HG03108 (cell line): Measurements from ENCODE around the gene PTPRN.

Experiments used
- ATAC-seq: cut with Tn5 transposase; IDR thresholded peaks from one replicate; pipeline ENCODE4 v1.9.1; 2021; ENCODE audit warnings: moderate library complexity; ENCODE audit not compliant: unreplicated experiment

Gene PTPRN

GRCh38 chr2:219246559-219246958, 62.6 kb downstream of the PTPRN start:
- no peak for ATAC-seq

DNA sequence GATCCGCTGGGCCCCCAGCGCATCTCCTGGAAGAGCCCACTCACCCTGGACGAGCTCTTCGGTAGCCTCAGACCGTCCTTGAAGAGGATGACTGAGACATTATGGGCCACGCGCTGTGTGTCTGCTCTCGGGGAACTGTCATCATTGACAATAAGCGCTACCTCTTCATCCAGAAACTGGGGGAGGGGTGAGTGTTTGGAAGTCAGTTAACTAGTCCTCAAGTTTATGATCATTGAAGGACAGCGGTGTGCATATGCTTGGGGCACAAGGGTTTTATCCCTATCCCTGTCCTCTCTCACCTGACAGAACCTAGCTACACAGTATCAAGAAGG, 63.3 kb downstream of the PTPRN start:
- ATAC-seq = no peak

DNA sequence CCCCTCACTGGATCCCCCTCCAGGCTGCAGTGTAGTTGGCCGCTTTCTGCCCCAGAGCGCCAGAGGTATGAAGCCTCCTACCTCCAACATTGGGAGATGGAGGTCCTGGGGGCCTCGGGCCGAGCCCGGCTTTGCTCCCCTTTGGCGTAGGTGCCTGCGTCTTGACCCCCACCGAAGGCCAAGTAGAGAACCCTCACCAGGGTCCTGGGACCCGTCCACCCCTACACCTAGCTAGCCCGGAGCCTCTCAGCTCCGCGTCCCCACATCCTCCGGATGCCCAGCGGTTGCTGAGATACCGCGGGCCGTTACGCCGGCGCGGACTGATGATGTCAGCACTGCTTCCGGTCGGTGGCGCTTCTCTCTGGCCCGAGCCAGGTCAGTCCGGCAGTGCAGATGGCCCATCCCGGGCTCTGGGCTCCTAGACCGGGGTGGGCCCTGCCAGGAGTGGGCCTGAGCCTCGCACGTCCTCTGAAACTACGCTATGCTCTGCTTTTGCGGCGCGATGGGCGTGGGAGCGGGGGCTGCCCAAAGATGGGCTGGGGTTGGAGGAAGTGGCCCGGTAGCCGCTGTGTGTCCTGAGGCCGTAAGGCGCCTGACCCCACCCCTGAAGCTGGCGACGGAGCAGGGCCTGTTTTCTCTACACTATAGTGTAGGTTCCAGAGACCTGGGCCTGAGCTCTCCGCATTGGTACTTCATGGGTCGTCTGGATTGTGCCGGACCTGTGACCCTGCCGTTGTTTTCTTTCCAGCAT, 63.9 kb downstream of the PTPRN start, which contains the start of the genes GLB1L and STK16:
GLB1L (minus strand) TSS at position 297 of the 751 bp plus-strand sequence. CDS start 1,871 bp downstream, outside the sequence.
STK16 (plus strand) TSS at position 332 of the 751 bp plus-strand sequence. CDS start 521 bp downstream, outside the sequence.
- peak; percentile 50 for ATAC-seq

- ATAC-seq = no peak
These were observed 64.4 kb downstream of the PTPRN start for GRCh38 chr2:219244789-219245147.

GRCh38 chr2:219243291-219243761, 65.9 kb downstream of the PTPRN start:
- no peak for ATAC-seq
